HG03039 (cell line): ENCODE data around the gene USP36.
"Not testable (repeated sequence)": the region's sequence is repeated elsewhere in the genome, so short reads cannot be mapped to it uniquely, and the experiment has no call there.

Experiments used
- ATAC-seq: cut with Tn5 transposase; IDR thresholded peaks from one replicate; pipeline ENCODE4 v1.9.1; 2021; ENCODE audit warnings: mild to moderate bottlenecking, moderate library complexity; ENCODE audit not compliant: unreplicated experiment

USP36 gene

GRCh38 chr17:78873519-78874340, 33.1 kb upstream of the USP36 start:
- no peak for ATAC-seq

- ATAC-seq, result no peak
Measured at GRCh38 chr17:78872486-78872885, 31.9 kb upstream of the USP36 start.

GRCh38 chr17:78870621-78871020, 30.0 kb upstream of the USP36 start:
- ATAC-seq, result no peak

GRCh38 chr17:78868391-78868790, 27.8 kb upstream of the USP36 start:
- ATAC-seq, result no peak

DNA sequence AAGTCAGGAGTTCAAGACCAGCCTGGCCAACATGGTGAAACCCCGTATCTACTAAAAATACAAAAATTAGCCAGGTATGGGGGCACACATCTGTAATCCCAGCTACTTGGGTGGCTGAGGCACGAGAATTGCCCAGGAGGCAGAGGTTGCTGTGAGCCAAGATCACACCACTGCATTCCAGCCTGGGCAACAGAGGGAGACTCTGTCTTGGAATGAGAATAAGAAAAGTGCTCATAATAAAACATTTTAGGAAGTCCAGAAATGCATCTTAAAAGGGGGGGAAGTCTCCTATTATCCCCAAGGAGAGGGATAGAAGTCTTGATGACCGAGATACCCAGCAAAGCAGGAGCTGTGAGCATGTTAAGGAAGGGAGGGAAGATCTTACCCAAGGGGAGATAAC, 26.4 kb upstream of the USP36 start:
- not testable (repeated sequence) for ATAC-seq

DNA sequence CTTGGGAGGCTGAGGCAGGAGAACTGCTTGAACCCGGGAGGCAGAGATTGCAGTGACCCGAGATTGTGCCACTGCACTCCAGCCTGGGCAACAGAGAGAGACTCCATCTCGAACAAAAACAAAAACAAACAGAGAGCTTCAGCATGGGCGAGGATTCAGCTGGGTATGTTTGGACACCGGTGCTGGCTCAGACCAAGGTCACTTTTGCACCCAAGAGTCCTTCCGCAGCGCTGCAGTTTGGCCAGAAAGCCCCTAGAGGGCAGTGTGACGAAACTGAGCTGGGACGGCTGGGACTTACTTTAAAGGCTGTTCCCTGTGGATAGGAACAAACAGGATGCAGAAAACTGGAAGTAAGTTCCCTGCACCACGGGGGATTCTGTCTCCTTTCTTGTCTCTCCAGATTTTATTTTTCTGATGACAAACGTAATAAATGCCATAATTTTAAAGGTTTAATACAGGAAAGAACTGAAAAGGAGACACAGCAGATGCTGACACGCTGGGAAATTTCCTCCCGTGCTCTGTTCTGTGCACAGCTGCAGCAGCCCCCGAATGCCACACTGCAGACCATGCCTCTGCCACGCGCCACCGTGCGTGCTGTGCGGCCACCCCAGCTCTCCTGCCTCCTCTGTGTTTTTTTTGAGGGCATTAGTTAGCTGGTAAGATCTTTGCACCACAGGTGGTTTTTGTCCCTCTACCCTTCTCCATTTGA, 25.2 kb upstream of the USP36 start:
- no peak for ATAC-seq

- no peak for ATAC-seq
Measured at GRCh38 chr17:78864117-78864516, 23.5 kb upstream of the USP36 start.

- no peak for ATAC-seq
Measured at GRCh38 chr17:78862073-78863023, 21.7 kb upstream of the USP36 start.

- ATAC-seq, result no peak
Measured at GRCh38 chr17:78861229-78861628, 20.6 kb upstream of the USP36 start.

- no peak for ATAC-seq
Measured at GRCh38 chr17:78859051-78859450, 18.4 kb upstream of the USP36 start.

- ATAC-seq, result no peak
Measured at GRCh38 chr17:78857266-78857665, 16.7 kb upstream of the USP36 start.

DNA sequence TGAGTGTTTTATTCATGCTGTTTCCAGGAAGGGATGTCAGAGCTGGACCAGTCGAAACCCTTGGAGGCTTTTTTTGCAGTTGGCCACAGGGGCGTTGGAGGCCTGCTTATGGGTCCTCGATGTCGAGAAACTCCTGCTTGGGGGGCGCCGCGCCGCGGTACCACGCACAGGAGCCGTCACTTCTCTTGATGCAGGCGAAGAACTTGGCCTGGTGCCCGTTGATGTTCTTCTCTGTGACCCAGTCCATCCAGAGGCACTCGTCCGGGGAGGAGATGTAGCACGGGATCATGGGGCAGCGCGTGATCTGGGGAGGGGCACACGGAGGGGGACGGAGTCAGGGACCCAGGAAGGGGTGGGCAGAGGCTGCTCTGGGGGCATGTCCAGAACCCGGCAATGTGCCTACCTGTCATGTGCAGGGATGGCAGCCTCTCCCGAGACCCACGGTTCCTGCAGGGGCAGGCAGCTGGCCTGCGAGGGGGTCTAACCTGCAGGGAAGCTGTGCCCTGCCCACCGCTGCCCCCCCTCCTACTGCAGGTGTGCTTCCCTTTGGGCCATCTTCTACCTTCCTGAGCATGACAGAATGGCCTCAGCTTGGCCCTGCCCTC, 15.0 kb upstream of the USP36 start:
- ATAC-seq, result no peak

DNA sequence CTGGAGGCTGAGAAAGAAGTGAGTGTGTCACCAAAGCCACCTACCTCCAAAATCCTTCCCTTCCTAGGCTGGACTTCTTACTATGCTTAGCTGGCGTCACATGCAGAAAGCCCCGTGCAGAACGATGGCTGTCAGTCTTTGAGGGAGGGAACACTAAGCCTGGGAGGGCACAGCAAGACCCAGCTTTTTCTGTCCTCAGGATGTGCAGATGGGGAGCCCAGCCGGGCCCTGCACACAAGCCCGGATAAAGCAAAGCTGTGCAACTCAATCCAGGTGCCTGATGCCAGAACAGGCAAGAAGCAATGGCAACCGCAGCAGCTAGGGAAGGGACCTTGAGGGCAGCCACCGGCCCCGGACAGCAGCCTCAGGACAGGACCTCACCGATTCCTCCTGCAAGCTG, 13.9 kb upstream of the USP36 start:
- ATAC-seq, result no peak

GRCh38 chr17:78853926-78854394, 13.3 kb upstream of the USP36 start:
- ATAC-seq, result no peak

DNA sequence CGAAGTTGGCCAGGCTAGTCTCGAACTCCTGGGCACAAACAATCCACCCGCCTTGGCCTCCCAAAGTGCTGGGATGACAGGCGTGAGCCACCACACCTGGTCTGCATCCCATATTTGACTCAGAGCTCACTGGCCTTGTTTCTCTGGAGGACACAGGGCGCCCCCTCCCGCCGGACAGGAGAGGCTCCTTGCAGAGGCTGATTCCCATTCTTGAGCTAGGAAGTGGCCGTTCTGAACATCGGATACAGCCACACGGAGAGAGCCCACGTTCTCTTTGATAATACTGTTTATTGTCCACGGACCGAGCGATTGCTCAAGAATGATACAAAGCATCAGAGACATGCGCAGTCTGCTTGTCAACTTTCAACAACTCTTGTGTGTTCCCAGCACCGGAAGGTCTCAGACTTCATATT, 12.1 kb upstream of the USP36 start:
- ATAC-seq, result no peak

DNA sequence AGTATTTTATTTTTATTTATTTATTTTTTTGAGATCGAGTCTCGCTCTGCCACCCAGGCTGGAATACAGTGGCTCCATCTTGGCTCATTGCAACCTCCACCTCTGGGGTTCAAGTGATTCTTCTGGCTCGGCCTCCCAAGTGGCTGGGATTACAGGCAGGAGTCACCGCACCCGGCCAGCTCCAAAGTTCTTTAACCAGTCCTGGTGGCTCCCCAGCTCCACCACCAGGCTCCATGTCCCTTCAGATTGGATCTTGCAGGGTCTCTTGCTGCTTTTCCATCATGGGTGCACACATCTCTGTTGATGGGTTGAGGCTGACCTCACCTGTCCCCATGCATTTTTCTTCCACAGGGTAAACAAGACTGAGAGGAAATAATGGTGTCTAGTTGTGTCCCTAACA, 8.4 kb upstream of the USP36 start:
- no peak for ATAC-seq

GRCh38 chr17:78847052-78847451, 6.4 kb upstream of the USP36 start:
- no peak for ATAC-seq

- no peak for ATAC-seq
Measured at GRCh38 chr17:78844301-78845005, 3.8 kb upstream of the USP36 start.

DNA sequence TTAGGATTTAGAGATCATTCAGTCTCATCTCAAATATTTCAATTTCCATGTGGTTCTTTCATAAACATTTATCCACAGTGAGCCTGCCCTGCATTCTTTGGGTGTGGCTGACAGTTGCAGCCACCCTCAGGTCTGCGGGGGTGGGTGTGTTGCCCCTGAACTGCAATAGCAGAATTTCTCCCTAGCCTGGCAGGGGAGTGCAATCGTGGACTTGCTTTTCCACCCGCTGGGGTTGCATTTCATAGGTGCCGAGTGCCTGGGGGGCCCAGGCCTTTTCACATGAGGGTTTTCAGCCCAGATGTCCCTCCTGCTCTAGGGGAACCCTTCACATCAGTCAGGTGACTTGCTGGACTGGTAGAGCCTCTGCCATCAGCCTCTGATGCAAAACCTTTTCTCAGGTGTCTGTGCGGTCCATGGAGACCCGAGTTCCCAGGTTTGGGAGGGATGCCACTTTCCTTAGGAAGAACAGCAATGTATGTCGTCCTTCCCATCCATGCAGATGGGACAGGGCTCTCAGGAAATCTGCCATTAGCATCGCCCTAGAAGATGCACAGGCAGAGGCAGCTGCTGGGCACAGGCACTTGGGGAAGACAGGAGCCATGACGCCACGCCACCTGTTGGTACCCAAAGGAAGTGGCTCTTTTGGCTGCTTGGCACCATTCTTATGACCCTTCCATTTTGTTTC, 2.4 kb upstream of the USP36 start:
- ATAC-seq, result no peak

GRCh38 chr17:78840530-78840779, 159 bp downstream of the USP36 start:
- ATAC-seq, result no peak
